ENCODE data around the gene TOX2.

Gene TOX2

DNA sequence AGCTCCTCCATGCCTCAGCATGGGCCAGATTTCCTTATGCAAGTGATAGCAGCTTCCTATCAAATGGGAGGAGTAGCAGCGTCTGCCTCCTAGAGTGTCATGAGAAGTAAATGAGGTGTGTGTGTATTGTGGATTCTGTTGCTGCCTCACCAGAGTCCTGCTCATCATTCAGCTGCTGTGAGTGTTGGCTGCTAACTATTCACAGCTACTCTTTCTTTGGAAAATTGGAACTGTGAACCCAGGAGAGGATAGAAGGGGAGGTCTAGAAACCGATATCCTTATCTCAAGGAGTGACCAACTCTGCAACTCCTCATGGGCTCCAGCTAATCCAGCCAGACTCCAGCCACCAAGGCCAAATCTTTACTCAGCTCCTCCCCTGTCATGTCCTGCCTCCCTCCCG, 63.3 kb downstream of the TOX2 start:
- no peak for FAIRE-seq

DNA sequence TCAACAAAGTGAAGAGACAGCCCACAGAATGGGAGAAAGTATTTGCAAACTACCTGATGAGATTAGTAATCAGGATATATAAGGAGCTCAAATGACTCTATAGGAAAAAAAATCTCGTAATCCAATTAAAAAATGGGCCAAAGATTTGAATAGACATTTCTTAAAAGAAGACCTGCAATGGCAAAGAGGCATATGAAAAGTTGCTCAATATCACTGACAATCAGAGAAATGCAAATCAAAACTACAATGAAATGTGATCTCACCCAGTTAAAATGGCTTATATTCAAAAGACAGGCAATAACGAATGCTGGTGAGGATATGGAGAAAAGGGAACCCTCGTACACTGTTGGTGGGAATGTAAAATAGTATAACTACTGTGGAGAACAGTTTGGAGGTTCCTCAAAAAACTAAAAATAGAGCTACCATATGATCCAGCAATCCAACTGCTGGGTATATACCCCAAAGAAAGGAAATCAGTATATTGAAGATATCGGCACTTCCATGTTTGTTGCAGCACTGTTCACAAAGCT, 65.0 kb downstream of the TOX2 start:
- no peak for FAIRE-seq

DNA sequence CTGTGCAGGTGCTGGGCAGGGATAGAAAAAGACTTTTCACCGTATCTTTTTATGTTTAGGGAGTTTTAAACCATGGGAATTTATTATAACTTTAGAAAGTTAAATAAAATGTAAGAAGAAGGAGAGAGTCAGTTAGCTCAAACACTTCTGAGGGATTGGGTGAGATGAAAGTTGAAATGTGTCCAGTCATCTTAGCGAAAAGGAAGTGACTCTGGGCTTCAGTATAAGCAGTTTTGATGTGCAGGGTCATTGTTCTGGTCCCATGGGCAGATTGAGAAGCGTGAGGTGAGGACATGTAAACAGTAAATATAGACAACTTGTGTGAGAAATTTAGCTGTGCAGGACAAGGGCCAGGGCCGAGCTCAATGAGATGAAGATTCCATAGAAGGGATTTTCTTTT, 66.9 kb downstream of the TOX2 start:
- no peak for FAIRE-seq

GRCh38 chr20:43982016-43982415, 67.4 kb downstream of the TOX2 start:
- no peak for FAIRE-seq

DNA sequence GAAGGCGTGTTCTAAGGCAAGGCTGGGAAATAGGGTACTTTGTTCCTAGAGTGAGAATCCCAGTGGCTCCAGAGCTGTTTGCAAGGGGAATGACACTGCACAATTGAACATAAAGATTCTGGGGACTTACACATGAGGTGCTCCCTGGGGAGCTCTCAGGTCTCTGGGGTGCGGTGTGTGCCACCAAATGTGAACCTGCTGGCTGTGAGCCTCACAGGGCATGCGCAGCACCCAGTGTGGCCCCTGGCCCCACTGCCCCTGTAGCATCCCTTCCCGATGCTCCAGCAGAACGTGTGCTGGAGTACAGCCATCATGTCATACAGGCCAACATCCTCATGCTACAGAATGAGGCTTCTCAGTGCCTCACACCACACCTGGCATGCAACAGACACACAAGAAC, 68.2 kb downstream of the TOX2 start:
- no peak for FAIRE-seq

DNA sequence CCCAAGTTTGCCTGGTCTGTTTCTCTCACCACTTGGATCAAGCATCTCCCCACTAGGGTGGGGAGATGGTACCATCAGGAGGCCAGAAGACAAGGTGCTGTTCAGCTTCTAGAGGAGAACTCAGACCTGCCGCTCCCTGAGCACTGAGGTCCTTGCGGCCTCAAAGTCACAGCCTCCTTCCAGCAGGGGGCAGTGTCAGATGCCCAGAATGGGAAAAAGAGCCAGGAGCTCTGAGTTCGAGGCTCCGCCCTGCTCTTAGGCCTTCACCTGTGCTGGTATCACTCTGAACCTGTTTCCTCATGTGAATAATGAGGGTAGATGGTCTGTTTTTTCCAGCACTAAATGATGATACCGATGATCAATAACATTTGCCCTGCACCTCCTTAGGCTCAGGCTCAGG, 68.7 kb downstream of the TOX2 start:
- no peak for FAIRE-seq

DNA sequence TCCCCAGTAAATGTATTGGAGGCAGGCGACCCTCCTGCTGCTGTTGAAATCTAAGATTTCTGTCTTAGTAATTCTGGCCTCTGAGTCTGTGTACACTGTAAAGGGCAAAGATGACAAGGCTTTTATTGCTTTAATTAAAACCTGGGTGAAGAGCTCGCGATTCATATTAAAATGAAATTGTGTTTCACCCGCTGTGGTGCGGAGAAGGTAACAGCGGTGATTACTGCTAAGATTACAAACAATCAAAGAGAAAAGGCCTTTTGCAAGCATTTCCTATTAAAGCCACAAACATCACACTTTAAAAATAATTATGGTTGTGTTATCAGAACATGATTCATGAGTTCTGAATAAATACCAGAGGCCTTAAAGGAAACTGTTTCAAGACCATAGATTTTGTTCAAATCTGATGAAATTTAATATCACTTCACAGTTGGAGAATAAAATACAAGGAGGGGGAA, 69.3 kb downstream of the TOX2 start:
- no peak for FAIRE-seq

DNA sequence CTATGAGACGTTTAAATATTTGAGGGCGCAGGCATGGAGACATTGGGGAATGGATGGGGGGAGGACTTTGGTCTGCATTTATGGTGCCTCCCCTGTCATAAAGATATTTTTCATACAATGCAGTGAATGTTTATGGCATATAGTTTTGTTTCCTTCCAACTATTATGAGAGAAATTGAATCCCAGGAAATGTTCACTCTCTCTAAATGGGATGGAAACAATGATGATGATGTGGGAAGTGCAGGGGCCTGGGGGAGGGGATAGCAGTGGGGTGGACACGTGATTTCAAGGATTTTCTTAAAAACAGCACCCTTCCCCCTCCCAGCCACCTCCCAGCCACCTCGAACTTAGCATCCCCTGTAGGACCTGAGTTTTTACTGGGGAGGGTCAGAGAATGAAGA, 69.9 kb downstream of the TOX2 start:
- no peak for FAIRE-seq

- FAIRE-seq, result no peak
Observed at GRCh38 chr20:43985121-43985520, 70.5 kb downstream of the TOX2 start.

- no peak for FAIRE-seq
Observed at GRCh38 chr20:43985608-43986316, 71.1 kb downstream of the TOX2 start.

DNA sequence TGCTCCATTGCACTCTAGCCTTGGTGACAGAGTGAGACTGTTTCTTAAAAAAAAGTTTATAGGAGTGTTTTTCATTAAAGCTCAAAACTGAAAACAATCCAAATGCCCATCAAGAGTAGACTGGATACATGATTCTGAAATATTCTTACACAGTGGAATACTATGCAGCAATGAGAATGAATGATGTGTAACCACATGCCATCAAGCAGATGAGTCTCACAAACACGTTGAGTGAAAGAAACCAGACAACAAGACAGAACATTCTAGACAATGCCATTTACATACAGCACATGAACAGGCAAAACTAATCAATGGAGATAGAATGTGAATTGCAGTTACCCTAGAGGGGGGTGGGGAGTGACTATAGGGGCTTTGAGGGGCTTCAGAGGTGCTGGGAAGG, 72.4 kb downstream of the TOX2 start:
- FAIRE-seq, result no peak

DNA sequence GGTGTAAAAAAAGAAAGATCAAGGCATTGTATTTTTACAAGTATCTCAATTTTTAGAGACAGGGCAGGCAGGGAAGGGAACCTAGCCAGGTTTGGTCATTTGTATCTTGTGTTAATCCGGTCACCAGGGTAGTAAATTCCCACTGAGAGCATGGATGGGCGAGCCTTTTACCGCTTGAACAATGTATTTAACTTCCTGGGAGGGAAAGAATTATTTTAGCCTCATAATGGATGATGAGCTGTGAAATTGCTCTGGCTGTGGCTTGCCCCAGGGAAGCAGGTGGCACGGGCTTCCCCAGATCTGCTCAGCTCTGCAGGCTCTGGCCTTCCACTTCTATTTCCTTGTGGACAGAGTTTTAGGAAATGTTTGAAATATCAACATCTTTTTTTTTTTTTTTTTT, 72.9 kb downstream of the TOX2 start:
- no peak for FAIRE-seq

GRCh38 chr20:43988451-43988850, 73.8 kb downstream of the TOX2 start:
- FAIRE-seq, result no peak

- FAIRE-seq, result no peak
Observed at GRCh38 chr20:43988867-43989266, 74.2 kb downstream of the TOX2 start.

DNA sequence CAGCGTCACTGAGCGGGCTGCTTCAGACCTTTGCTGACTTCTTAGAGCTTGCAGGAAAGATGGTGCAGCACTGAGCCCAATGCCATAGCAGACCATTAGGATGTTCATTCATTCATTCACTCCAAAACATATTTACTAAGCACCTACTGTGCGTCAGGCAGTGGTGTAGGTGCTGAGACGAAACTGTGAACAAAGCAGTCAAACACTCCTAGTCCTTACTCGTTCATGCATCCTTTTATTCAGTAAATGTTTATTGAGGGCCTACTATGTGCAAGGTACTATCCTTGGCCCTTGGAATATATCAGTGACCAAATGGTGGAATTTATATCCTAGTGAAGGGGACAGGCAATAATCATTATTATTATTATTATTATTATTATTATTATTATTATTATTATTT, 76.6 kb downstream of the TOX2 start:
- FAIRE-seq, result no peak

DNA sequence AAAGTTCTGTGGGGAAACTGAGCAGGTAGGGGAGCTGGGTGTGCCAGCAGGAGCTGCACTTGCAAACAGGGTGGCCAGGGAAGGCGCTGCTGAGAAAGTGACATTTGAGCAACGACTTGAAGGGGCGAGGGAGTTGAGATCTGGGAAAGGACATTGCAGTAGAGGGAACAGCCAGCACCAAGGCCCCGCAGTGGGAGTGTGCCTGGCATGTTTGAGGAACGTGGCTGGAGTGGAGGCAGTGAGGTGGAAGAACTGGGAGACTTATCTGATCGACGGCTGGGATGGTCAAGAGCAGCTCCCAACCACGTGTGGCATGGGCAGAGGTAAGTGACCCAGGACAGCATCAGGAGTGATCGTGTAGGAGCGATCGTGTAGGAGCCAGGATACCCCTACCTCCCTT, 77.3 kb downstream of the TOX2 start:
- FAIRE-seq, result no peak

GRCh38 chr20:43992885-43993284, 78.2 kb downstream of the TOX2 start:
- no peak for FAIRE-seq

DNA sequence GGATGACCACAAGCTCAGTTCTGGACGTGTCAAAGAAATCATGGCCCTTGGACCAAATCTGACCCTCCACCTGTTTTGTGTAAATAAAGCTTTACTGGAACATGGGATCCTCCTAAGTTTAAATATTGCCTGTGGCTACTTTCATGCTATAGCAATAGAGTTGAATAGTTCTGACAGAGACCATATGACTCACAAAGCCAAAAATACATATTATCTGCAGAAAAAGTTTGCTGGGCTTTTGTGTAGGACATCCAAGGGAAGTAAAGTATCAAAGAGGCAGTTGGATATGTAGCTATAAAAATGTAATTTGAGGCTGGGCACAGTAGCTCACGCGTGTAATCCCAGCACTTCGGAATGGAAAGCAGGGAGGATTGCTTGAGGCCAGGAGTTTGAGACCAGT, 78.9 kb downstream of the TOX2 start:
- no peak for FAIRE-seq

DNA sequence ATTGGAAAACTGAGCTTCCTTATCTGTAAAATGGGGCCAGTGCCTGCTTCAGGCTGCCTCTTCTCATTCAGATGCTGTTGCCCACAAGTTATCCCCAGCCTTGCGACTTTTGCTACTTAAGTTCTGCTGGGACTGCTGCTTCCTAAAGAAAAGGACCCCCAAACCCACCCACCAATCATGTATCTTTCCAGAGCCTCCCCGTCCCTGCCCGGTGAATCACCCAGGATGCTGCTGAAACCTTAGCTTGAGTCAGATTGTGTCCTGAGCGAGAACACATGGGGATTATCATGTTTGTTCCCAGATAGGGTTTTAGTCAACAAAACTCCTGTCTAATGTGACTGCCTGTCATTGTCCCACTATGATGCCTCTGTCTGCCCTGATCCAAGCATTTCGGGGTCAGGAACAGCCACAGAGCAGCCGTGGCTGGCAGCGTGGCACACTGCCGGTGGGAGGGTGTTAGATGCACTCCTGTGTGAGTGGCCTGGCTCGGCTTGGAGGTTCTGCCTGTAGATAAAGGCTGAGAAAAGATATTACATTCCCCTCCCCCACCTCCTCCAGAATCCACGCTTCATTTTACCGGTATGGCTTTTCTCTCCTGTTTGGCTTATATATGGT, 79.9 kb downstream of the TOX2 start:
- FAIRE-seq, result no peak

DNA sequence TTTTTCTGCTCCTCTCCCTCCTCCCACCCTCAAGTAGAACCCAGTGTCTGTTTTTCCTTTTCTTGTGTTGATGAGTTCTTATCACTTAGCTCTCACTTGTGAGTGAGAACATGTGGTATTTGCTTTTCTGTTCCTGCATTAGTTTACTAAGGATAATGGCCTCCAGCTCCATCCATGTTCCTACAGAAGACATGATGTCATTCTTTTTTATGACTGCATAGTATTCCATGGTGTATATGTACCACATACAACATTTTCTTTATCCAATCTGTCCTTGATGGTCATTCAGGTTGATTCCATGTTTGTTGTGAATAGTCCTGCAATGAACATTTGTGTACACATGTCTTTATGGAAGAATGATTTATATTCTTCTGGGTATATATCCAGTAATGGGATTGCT, 81.0 kb downstream of the TOX2 start:
- FAIRE-seq, result no peak

- no peak for FAIRE-seq
Observed at GRCh38 chr20:43996240-43996930, 81.7 kb downstream of the TOX2 start.

- no peak for FAIRE-seq
Observed at GRCh38 chr20:43999848-44000247, 85.2 kb downstream of the TOX2 start.

- FAIRE-seq, result no peak
Observed at GRCh38 chr20:44001667-44002596, 87.3 kb downstream of the TOX2 start.

Measured in A204.1 (cell line).